CD4-positive, alpha-beta T cell treated with Interleukin-21 for 1 hour (primary cell): ENCODE data around the gene TMEM161A.
"Not testable (repeated sequence)": the region's sequence is repeated elsewhere in the genome, so short reads cannot be mapped to it uniquely, and the experiment has no call there.

Source experiments
- DNase-seq: peaks from one replicate; pipeline ENCODE4 v3.0.0-alpha.2; 2020

The TMEM161A gene

GRCh38 chr19:19154768-19155494, 16.7 kb upstream of the TMEM161A start:
- no peak for DNase-seq

- DNase-seq: no peak
These were observed 14.5 kb upstream of the TMEM161A start for GRCh38 chr19:19152668-19153384.

GRCh38 chr19:19151418-19151817, 13.1 kb upstream of the TMEM161A start:
- DNase-seq: no peak

GRCh38 chr19:19149435-19149834, 11.2 kb upstream of the TMEM161A start:
- no peak for DNase-seq

- DNase-seq: not testable (repeated sequence)
These were observed 10.2 kb upstream of the TMEM161A start for GRCh38 chr19:19148504-19148903.

- no peak for DNase-seq
These were observed 9.1 kb upstream of the TMEM161A start for GRCh38 chr19:19147344-19147743.

GRCh38 chr19:19146865-19147264, 8.6 kb upstream of the TMEM161A start:
- no peak for DNase-seq

GRCh38 chr19:19145684-19146608, 7.7 kb upstream of the TMEM161A start:
- peak; percentile 85 for DNase-seq

GRCh38 chr19:19145281-19145680, 7.0 kb upstream of the TMEM161A start:
- DNase-seq: no peak

- DNase-seq: no peak
These were observed 4.1 kb upstream of the TMEM161A start for GRCh38 chr19:19142347-19142746.

- no peak for DNase-seq
These were observed 2.2 kb upstream of the TMEM161A start for GRCh38 chr19:19140476-19140875.

GRCh38 chr19:19139876-19140229, 1.6 kb upstream of the TMEM161A start:
- no peak for DNase-seq

GRCh38 chr19:19137556-19138108, 646 bp downstream of the TMEM161A start:
- no peak for DNase-seq

GRCh38 chr19:19135713-19136112, 2.6 kb downstream of the TMEM161A start:
- DNase-seq: not testable (repeated sequence)

- DNase-seq: peak; percentile 36
These were observed 3.6 kb downstream of the TMEM161A start for GRCh38 chr19:19134687-19135158.

- no peak for DNase-seq
These were observed 4.3 kb downstream of the TMEM161A start for GRCh38 chr19:19133985-19134384.

- no peak for DNase-seq
These were observed 5.4 kb downstream of the TMEM161A start for GRCh38 chr19:19132912-19133311.

GRCh38 chr19:19131989-19132388, 6.3 kb downstream of the TMEM161A start:
- no peak for DNase-seq

- no peak for DNase-seq
These were observed 12.2 kb downstream of the TMEM161A start for GRCh38 chr19:19126102-19126501.

GRCh38 chr19:19123386-19123785, 14.9 kb downstream of the TMEM161A start:
- no peak for DNase-seq

GRCh38 chr19:19122902-19123301, 15.4 kb downstream of the TMEM161A start:
- DNase-seq: no peak

- no peak for DNase-seq
These were observed 16.9 kb downstream of the TMEM161A start for GRCh38 chr19:19121371-19121770.
